ENCODE measurements around the gene GUF1. TPM values are rescaled to one million over a fixed set of nuclear protein-coding genes. Genes with fewer than 3 reads are reported as not detected.

The GUF1 gene, protein sequence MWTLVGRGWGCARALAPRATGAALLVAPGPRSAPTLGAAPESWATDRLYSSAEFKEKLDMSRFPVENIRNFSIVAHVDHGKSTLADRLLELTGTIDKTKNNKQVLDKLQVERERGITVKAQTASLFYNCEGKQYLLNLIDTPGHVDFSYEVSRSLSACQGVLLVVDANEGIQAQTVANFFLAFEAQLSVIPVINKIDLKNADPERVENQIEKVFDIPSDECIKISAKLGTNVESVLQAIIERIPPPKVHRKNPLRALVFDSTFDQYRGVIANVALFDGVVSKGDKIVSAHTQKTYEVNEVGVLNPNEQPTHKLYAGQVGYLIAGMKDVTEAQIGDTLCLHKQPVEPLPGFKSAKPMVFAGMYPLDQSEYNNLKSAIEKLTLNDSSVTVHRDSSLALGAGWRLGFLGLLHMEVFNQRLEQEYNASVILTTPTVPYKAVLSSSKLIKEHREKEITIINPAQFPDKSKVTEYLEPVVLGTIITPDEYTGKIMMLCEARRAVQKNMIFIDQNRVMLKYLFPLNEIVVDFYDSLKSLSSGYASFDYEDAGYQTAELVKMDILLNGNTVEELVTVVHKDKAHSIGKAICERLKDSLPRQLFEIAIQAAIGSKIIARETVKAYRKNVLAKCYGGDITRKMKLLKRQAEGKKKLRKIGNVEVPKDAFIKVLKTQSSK
- 24.0 and 26.6 TPM in 2 replicates for total RNA-seq (2014; rRNA removed; shearing (Covaris generic))
- 34.7 and 38.1 TPM in 2 replicates for total RNA-seq (2022)
- Bru-seq, nascent RNA: percentile 94 among the genes with signal in this experiment
- BruChase-seq, experiment 1, labeled RNA remaining after a 6-hour chase: percentile 84 among the genes with signal in this experiment
- BruChase-seq, experiment 2, labeled RNA remaining after a 2-hour chase: percentile 86 among the genes with signal in this experiment
- long read RNA-seq, full-length matches to known transcripts: 39 of 87 reads
- long read RNA-seq, partial matches to known transcripts: 4 of 87 reads
- long read RNA-seq, other reads (novel, unspliced or antisense): 44 of 87 reads

DNA sequence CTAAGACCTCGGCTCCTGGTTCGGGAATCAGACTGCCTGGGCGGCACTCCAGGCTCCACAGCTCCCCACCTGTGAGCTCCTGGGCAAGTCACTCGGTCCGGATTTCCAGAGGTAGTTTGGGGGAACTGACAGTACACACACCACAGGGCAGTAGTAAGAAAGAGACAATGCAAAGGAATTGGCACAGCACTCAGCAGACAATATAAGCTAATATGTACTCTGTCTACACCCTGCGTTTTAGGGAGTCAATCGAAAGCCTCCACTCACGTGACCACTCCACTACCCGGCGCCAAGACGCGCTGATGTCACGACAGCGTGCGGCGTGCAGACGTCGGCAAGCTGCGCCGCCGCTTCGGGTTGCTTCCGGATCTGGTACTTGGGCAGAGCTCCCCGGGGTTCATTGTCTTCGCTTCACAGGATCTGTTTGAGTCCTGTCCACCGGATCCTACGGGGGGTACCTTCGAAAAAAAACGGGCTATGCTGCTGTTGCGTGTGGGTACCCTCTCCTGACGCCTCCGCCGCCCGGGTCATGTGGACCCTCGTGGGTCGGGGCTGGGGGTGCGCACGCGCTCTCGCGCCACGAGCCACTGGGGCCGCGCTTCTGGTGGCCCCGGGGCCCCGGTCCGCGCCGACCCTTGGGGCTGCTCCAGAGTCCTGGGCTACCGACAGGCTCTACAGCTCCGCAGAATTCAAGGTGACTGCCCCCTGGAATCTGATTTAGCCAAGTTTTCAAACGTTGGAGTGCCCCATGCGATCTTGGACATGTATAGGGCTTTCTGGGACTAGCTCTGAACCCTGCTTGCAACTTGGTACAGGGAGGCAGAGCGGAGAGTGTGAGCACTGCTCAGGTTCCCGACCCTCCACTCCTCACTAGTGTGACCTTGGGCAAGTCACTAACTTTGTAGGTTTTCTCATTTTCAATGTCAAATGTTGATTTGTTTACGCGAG, at the start of gene GUF1:
GUF1 (plus strand) TSS at position 327 of the 948 bp plus-strand sequence; CDS start at position 530, 203 bp downstream.
- peaks cover 30% of the 10 kb centered on the region for H3K79me2 ChIP-seq (ENCODE audit: insufficient read depth, low read depth, low read length)
- TF ChIP-seq EZH2phosphoT487 (IDR thresholded peaks at IDR 0.05; ENCODE audit: borderline replicate concordance, low read depth, low read length): no peak
- TF ChIP-seq, protein P1, sequence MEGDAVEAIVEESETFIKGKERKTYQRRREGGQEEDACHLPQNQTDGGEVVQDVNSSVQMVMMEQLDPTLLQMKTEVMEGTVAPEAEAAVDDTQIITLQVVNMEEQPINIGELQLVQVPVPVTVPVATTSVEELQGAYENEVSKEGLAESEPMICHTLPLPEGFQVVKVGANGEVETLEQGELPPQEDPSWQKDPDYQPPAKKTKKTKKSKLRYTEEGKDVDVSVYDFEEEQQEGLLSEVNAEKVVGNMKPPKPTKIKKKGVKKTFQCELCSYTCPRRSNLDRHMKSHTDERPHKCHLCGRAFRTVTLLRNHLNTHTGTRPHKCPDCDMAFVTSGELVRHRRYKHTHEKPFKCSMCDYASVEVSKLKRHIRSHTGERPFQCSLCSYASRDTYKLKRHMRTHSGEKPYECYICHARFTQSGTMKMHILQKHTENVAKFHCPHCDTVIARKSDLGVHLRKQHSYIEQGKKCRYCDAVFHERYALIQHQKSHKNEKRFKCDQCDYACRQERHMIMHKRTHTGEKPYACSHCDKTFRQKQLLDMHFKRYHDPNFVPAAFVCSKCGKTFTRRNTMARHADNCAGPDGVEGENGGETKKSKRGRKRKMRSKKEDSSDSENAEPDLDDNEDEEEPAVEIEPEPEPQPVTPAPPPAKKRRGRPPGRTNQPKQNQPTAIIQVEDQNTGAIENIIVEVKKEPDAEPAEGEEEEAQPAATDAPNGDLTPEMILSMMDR (conservative IDR thresholded peaks at IDR 0.05; ENCODE audit: low read length): no peak
- H3K27ac ChIP-seq (ENCODE audit: low read depth, low read length, poor library complexity, severe bottlenecking): peak within 1 kb of the TSS; percentile 57
- no peaks in the 10 kb centered on the region for H3K9me2 ChIP-seq (ENCODE audit: insufficient read depth, low read length)
- H2AFZ ChIP-seq (ENCODE audit: low read length): peak within 1 kb of the TSS; percentile 96
- DNase-seq (ENCODE audit: low spot score): peak; percentile 92
- BruUV-seq (replicated peaks): no TSS peak
- H3K4me3 ChIP-seq (ENCODE audit: low read depth, low read length, poor library complexity, severe bottlenecking): peak within 1 kb of the TSS; percentile 85
- POLR2A ChIA-PET: interaction anchor here (0.6 to 3.6 kb wide), 14 partner anchors 9 to 1822 kb away, joined by 3 to 42 read pairs (median 4); partner anchors contain the start of gene GNPDA2
- peak within 1 kb of the TSS; percentile 90 for H3K4me2 ChIP-seq (ENCODE audit: low read length)
- peaks cover 28% of the 10 kb centered on the region for H3K36me3 ChIP-seq (ENCODE audit: insufficient read depth, low read length)
- H4K20me1 ChIP-seq (ENCODE audit: insufficient read depth, low read length): peaks cover 25% of the 10 kb centered on the region; the same call in 1 of the 2 replicates
- CTCF ChIA-PET (ENCODE audit: unreplicated experiment): no interaction called here
- intact Hi-C loops (cut with micrococcal nuclease; ENCODE audit: unreplicated experiment): loop anchor here (1.0 kb wide), 1 partner anchor 48 kb away; the partner anchor contains the start of gene GNPDA2
- H3K9me3 ChIP-seq (ENCODE audit: low read length): no peaks in the 10 kb centered on the region
- H3K4me1 ChIP-seq (ENCODE audit: insufficient read depth, low read length, poor library complexity, severe bottlenecking): peaks cover 23% of the 10 kb centered on the region

DNA sequence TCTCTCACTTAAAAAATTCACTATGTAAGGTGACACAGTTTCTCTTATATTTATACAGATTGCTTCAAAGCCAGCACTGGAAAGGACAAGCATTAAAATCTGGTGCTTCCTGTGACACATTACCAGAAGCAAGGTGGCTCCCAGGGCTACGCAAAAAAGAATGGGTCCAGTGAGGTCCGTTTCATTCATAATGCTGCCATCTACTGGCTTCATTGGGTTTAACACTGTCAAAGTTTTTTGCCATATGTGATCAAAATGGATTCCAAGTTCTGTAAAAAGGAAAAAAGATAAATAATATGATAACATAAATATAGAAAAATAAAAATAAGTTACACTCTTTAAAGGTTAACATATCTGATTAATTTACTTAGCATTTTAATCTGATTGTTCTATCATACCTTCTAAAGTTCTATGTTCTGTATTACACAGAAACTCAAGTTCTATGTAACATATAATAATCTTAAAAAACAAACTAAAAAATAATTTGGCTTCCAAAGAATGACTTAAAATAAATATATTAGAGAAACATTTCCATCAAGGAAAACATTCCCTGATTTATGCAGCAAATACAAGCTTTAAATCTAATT, 48.8 kb upstream of the GUF1 start:
- Histone ChIP-seq H3K4me2 (ENCODE audit: low read length) (no peak overlapping the region), H3K36me3 (ENCODE audit: insufficient read depth, low read length) (no peaks in the 10 kb centered on the region), H3K4me3 (ENCODE audit: low read depth, low read length, poor library complexity, severe bottlenecking) (no peak overlapping the region), H3K9me3 (ENCODE audit: low read length) (no peaks in the 10 kb centered on the region), H3K9me2 (ENCODE audit: insufficient read depth, low read length) (no peaks in the 10 kb centered on the region), H2AFZ (ENCODE audit: low read length) (no peak overlapping the region), H3K4me1 (ENCODE audit: insufficient read depth, low read length, poor library complexity, severe bottlenecking) (no peaks in the 10 kb centered on the region), H3K79me2 (ENCODE audit: insufficient read depth, low read depth, low read length) (no peaks in the 10 kb centered on the region), H3K27ac (ENCODE audit: low read depth, low read length, poor library complexity, severe bottlenecking) (no peak overlapping the region), H4K20me1 (ENCODE audit: insufficient read depth, low read length) (no peaks in the 10 kb centered on the region)
- CTCF ChIA-PET (ENCODE audit: unreplicated experiment): no interaction called here
- POLR2A ChIA-PET: interaction anchor here (0.7 kb wide), 1 partner anchor 49 kb away, joined by 3 read pairs; the partner anchor contains the start of gene GUF1
- TF ChIP-seq EZH2phosphoT487 (IDR thresholded peaks at IDR 0.05; ENCODE audit: borderline replicate concordance, low read depth, low read length): no peak
- TF ChIP-seq, protein P1 (conservative IDR thresholded peaks at IDR 0.05; ENCODE audit: low read length): peak; percentile 82
- BruUV-seq (replicated peaks): no TSS peak
- intact Hi-C loops (cut with micrococcal nuclease; ENCODE audit: unreplicated experiment): loop anchor here (10.0 kb wide), 2 partner anchors 1495 to 1635 kb away; no protein-coding TSS in a partner anchor
- peak; percentile 57 for DNase-seq (ENCODE audit: low spot score)

Measured in OCI-LY7 (cell line).